Activated CD8-positive, alpha-beta T cell treated with anti-CD3 and anti-CD28 coated beads, Interleukin-2, amount 10 ng/mL, durations not matched to agents 7 days and 5 days (primary cell): ENCODE measurements around the gene HIVEP2. TPM values are rescaled to one million over a fixed set of nuclear protein-coding genes. Genes with fewer than 3 reads are reported as not detected.

ENCODE experiments used
- ATAC-seq: fragments of 150-1000 bp; cut with Tn5 transposase; one replicate; pipeline ENCODE4 v1.10.0; 2021; ENCODE audit warnings: moderate library complexity
- CTCF ChIA-PET: fragments of 350-600 bp; sonication (Branson Sonifier 250); formaldehyde crosslinking; loops from one replicate; lab custom pipeline; 2021; ENCODE audit warnings: antibody characterized with exemption; lab: Charles Lee
- POLR2A ChIA-PET: fragments of 350-600 bp; sonication (Branson Sonifier 250); formaldehyde crosslinking; loops from one replicate; lab custom pipeline; 2021; ENCODE audit warnings: antibody characterized with exemption; lab: Charles Lee
- DNase-seq: peaks from one replicate; pipeline ENCODE4 v3.0.0-alpha.2; 2020
- H3K27ac Mint-ChIP-seq: one replicate; pipeline ENCODE4 v1.8.0; 2021; ENCODE audit warnings: mild to moderate bottlenecking, mixed read lengths
- H3K27me3 Mint-ChIP-seq: one replicate; pipeline ENCODE4 v1.8.0; 2021; ENCODE audit warnings: low read depth, mixed read lengths
- H3K36me3 Mint-ChIP-seq: one replicate; pipeline ENCODE4 v1.8.0; 2021; ENCODE audit warnings: low read depth, mixed read lengths
- H3K4me1 Mint-ChIP-seq: one replicate; pipeline ENCODE4 v1.8.0; 2021; ENCODE audit warnings: low read depth, mixed read lengths
- H3K4me3 Mint-ChIP-seq: one replicate; pipeline ENCODE4 v1.8.0; 2021; ENCODE audit warnings: mild to moderate bottlenecking, mixed read lengths
- H3K9me3 Mint-ChIP-seq: one replicate; pipeline ENCODE4 v1.8.0; 2022; ENCODE audit warnings: mixed read lengths; ENCODE audit not compliant: insufficient read depth
- total RNA-seq, 2 experiments: library from RNA; stranded (reverse); gene quantifications; one replicate each; pipeline ENCODE4 v1.2.3, GENCODE V29; 2021

The HIVEP2 gene
- total RNA-seq, 2 experiments from 2014 or later: 22.8 to 23.1 TPM

DNA sequence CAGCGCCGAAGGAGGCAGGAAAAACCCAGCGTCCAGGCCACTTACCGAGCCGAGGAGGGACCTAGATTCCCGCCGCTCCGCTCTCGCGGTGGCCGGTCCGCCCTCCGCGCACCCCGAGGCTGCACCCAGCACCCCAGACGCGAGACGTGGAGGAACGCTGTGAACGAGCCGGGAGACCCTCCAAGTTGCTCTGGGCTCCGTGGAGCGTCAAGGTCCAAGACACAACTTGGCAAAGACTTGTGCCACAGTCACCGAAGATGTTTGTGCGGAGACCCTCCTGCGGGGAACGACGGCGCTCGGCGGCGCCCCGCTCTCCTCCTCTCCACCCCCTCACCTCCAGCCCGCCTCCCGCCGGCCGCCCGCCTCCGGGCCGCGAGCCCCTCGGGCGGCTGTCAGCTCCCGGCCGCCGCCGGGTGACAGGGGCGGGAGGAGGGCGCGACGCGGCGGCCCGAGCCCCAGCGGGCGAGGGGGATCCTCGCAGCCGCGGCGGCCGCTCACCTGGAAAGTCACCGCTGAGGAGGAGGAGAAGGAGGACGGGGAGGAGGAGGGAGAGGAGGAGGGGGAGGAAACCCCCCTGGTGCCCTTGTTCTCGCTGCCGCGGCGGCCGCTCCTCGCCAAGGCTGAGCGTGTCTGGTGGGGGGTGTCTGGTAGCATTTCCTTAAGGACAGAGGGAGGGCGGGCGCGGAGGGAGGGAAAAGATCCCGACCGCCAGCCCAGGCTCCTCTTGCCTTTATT, 637 bp upstream of the HIVEP2 start:
- H3K4me1 Mint-ChIP-seq: peaks cover 46% of the 10 kb centered on the region
- ChIA-PET POLR2A (interaction anchor here (0.6 to 2.8 kb wide), 29 partner anchors 10 to 501 kb away, joined by 3 to 64 read pairs (median 4); no protein-coding TSS in a partner anchor), CTCF (interaction anchor here (1.0 to 1.9 kb wide), 5 partner anchors 10 to 252 kb away, joined by 3 to 6 read pairs (median 5); no protein-coding TSS in a partner anchor)
- H3K36me3 Mint-ChIP-seq: peaks cover 14% of the 10 kb centered on the region
- peak overlapping the region; percentile 94 for H3K27ac Mint-ChIP-seq
- DNase-seq (peak; percentile 65), ATAC-seq (peak; percentile 8)
- H3K27me3 Mint-ChIP-seq: peaks cover 3% of the 10 kb centered on the region
- H3K9me3 Mint-ChIP-seq: no peaks in the 10 kb centered on the region
- H3K4me3 Mint-ChIP-seq: peak overlapping the region; percentile 100

DNA sequence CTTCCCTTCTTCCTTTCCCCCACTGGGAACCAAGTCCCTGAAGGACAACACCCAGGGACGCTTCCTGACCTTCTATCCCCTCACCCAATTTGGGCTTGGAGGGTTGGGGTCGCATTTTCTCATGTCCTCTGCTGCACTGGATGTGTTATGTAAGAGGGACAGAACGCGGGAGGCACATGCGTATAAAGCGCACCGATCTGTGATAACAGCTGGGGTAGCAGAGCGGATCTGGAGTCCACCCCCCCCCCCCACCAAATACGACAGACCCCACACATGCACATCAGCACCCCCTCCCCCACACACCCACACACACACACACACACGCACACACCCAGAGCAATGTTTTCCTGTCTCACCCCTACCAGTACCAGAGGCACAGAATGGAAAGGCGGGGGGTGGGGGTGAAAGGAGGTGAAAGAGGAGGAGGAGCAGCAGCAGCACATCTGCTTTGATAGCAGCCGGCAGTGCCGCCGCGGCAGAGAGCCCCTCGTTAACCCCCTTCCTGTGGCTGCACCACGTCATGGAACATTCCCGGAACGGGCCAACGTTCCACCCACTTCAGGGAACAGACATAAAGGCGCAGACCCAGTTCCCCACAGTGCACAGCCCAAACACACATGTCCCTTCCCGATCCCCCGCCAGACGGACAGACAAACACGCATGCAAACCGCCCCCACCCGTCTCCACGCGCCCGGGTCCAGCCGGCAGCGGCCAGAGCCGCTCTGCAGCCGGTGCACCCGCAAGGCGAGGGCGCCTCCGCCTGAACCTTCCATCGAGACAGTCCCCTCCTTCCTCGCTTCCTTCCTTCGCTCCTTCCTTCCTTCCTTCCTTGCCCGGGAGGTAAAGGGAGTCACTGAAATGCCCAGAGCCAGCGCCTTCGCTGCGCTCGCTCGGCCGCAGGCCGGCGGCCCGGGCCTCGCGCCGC, 590 bp downstream of the HIVEP2 start:
- peaks cover 56% of the 10 kb centered on the region for H3K4me1 Mint-ChIP-seq

DNA sequence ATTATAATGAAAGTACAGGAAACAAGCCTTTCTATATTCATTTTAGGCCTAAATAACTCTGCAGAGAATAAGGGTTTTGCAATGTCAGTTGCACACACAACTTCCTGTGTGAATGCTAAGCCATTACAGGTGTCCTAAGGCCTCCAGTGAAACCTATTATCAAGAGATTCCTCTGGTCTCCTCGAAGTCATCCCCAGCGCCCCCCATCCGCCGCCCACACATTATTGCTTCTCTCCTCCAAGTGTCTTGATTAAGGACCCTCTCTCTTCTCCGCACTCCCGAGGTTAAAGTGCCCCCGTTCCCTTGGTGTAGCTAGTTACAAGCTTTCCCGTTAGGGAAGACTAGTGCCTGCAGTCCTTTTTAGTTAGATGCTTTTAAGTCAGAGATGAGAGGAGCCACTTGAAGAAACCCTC, 1.3 kb downstream of the HIVEP2 start:
- H3K4me1 Mint-ChIP-seq: peaks cover 59% of the 10 kb centered on the region
- H3K4me3 Mint-ChIP-seq: peak overlapping the region; percentile 100
- DNase-seq (peak; percentile 58), ATAC-seq (no peak)
- POLR2A ChIA-PET: interaction anchor here (0.6 to 4.0 kb wide), 19 partner anchors 9 to 104 kb away, joined by 3 to 59 read pairs (median 5); no protein-coding TSS in a partner anchor
- peaks cover 14% of the 10 kb centered on the region for H3K36me3 Mint-ChIP-seq
- CTCF ChIA-PET: interaction anchor here (0.6 to 3.2 kb wide), 24 partner anchors 9 to 469 kb away, joined by 3 to 22 read pairs (median 3); no protein-coding TSS in a partner anchor
- peaks cover 3% of the 10 kb centered on the region for H3K27me3 Mint-ChIP-seq
- no peaks in the 10 kb centered on the region for H3K9me3 Mint-ChIP-seq
- peak overlapping the region; percentile 100 for H3K27ac Mint-ChIP-seq

More for the DNA sequence above, 590 bp downstream of the HIVEP2 start:
- peaks cover 3% of the 10 kb centered on the region for H3K27me3 Mint-ChIP-seq
- ChIA-PET POLR2A (interaction anchor here (0.6 to 4.0 kb wide), 30 partner anchors 9 to 125 kb away, joined by 3 to 64 read pairs (median 5); no protein-coding TSS in a partner anchor), CTCF (interaction anchor here (0.6 to 3.2 kb wide), 20 partner anchors 9 to 469 kb away, joined by 3 to 22 read pairs (median 4); no protein-coding TSS in a partner anchor)
- H3K27ac Mint-ChIP-seq: peak overlapping the region; percentile 100
- H3K4me3 Mint-ChIP-seq: peak overlapping the region; percentile 100
- H3K36me3 Mint-ChIP-seq: peaks cover 14% of the 10 kb centered on the region
- DNase-seq (peak; percentile 94), ATAC-seq (peak; percentile 53)
- H3K9me3 Mint-ChIP-seq: no peaks in the 10 kb centered on the region

DNA sequence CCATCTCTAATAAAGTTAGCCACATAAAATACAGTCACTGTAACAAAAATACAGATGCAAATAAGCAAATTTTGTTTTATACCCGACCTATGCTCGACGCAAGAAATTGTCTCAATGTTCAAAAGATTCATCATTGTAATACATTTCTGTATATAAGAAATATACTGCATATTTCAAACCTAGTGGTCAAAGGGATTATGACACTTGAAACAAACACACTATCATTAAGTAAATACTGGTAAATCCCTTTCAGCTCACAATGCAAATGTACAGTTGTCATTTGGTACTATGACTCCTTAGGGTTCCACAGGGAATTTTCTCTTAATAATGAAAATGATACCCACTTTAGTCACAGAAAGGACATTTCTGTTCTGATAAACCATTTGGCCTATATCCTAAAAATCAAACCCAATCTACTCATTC, 2.2 kb downstream of the HIVEP2 start:
- peaks cover 62% of the 10 kb centered on the region for H3K4me1 Mint-ChIP-seq

DNA sequence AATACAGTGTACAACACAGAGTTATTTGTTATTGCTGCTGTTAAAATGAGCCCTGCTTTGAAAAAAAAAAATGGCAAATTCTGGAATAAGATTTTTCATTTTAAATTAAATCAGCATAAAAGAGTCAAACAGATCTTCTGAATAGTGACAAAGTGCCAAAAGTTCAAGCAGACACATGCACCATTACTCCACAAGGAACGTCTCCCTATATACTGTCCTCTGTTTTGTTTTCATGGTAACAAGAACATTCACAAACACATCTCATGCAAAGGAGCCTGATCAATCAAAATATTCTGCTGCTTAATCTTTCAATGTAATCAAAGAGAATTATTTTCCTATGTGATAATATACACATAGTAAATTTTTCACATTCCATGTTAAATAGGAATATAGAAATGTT, 2.7 kb downstream of the HIVEP2 start:
- DNase-seq (no peak), ATAC-seq (no peak)
- ChIA-PET CTCF (interaction anchor here (1.0 to 3.2 kb wide), 8 partner anchors 7 to 250 kb away, joined by 3 to 22 read pairs (median 4); no protein-coding TSS in a partner anchor), POLR2A (interaction anchor here (1.8 to 4.0 kb wide), 4 partner anchors 12 to 86 kb away, joined by 4 to 59 read pairs (median 10); no protein-coding TSS in a partner anchor)
- Mint-ChIP-seq H3K27ac (peak overlapping the region; percentile 47), H3K27me3 (peaks cover 3% of the 10 kb centered on the region), H3K4me1 (peaks cover 62% of the 10 kb centered on the region), H3K9me3 (no peaks in the 10 kb centered on the region), H3K36me3 (peaks cover 23% of the 10 kb centered on the region), H3K4me3 (peak overlapping the region; percentile 100)

More for the DNA sequence above, 2.2 kb downstream of the HIVEP2 start:
- Mint-ChIP-seq H3K27me3 (peaks cover 3% of the 10 kb centered on the region), H3K36me3 (peaks cover 22% of the 10 kb centered on the region), H3K4me3 (peak overlapping the region; percentile 100), H3K27ac (peak overlapping the region; percentile 100), H3K9me3 (no peaks in the 10 kb centered on the region)
- ATAC-seq: no peak
- POLR2A ChIA-PET: interaction anchor here (0.6 to 4.0 kb wide), 15 partner anchors 8 to 100 kb away, joined by 3 to 59 read pairs (median 8); no protein-coding TSS in a partner anchor
- CTCF ChIA-PET: interaction anchor here (0.8 to 3.2 kb wide), 19 partner anchors 8 to 123 kb away, joined by 3 to 22 read pairs (median 4); no protein-coding TSS in a partner anchor
- no peak for DNase-seq

DNA sequence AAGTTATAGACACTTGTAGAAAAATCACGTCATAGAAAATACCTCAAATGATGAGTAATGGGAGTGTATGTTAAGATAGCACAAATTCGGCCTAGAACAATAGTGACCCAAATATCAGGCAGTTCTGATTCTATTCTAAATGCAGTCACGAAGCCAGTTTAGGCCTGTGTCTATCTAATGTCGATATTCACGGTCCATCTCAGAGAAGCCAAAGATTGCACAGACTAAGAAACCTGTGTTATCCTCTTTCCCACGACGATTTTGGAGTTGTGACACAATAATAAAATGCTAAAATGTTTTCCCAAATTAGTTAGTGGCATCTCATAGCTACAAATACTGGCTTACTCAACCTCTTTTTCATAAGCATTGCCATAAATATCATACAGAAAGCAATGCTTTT, 4.0 kb downstream of the HIVEP2 start:
- POLR2A ChIA-PET: interaction anchor here (4.0 kb wide), 1 partner anchor 14 kb away, joined by 59 read pairs; no protein-coding TSS in a partner anchor
- peaks cover 65% of the 10 kb centered on the region for H3K4me1 Mint-ChIP-seq
- peak overlapping the region; percentile 27 for H3K4me3 Mint-ChIP-seq
- peaks cover 3% of the 10 kb centered on the region for H3K27me3 Mint-ChIP-seq
- ATAC-seq (no peak), DNase-seq (no peak)
- H3K9me3 Mint-ChIP-seq: peaks cover 5% of the 10 kb centered on the region
- peaks cover 32% of the 10 kb centered on the region for H3K36me3 Mint-ChIP-seq
- CTCF ChIA-PET: interaction anchor here (0.8 to 3.2 kb wide), 7 partner anchors 13 to 248 kb away, joined by 3 to 22 read pairs (median 3); no protein-coding TSS in a partner anchor
- peak overlapping the region; percentile 56 for H3K27ac Mint-ChIP-seq

DNA sequence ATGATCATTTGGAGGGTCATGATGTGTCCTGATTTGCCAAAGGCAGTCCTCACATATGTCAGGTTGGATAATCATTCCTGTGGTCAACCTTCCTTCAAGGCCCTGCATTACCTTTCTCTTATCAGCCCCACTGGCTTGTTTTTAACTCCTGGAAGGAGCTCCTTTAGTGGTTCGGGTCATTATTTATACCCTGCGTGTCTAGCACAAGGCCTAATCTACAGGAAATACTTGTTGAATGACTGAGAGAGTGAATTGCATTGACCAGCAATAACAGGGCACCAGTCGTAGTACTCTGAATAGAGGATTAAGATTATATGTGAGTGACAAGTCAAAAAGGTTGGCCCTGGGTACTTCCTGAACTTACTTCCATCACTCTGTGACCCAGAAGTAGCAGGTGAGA, 4.5 kb downstream of the HIVEP2 start:
- ATAC-seq: no peak
- H3K27me3 Mint-ChIP-seq: peaks cover 3% of the 10 kb centered on the region
- peaks cover 69% of the 10 kb centered on the region for H3K4me1 Mint-ChIP-seq
- ChIA-PET POLR2A (interaction anchor here (1.0 to 6.2 kb wide), 3 partner anchors 13 to 27 kb away, joined by 4 to 63 read pairs (median 59); no protein-coding TSS in a partner anchor), CTCF (interaction anchor here (1.0 to 1.8 kb wide), 4 partner anchors 18 to 248 kb away, joined by 3 to 5 read pairs (median 4); no protein-coding TSS in a partner anchor)
- H3K27ac Mint-ChIP-seq: peak overlapping the region; percentile 56
- peaks cover 5% of the 10 kb centered on the region for H3K9me3 Mint-ChIP-seq
- peaks cover 36% of the 10 kb centered on the region for H3K36me3 Mint-ChIP-seq
- peak overlapping the region; percentile 27 for H3K4me3 Mint-ChIP-seq
- no peak for DNase-seq

DNA sequence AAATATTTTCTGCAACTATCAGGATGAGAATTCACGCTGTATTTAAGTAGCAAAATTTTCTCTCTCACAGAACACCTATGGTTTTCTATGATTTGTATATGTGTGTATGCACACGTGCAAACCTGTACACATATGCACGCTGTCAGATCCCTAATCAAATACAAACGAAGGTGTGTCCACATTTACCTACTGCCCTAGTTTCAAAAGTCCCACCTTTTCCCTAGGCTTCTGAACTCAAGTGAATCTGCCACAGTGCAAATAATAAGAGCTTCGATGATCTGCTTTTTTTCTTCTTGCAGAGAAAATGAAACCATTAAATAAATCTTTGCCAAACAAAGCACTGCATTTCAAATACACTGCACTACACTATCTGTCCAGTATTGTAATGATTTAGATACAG, 6.5 kb downstream of the HIVEP2 start:
- no peaks in the 10 kb centered on the region for H3K27me3 Mint-ChIP-seq
- DNase-seq: no peak
- ChIA-PET CTCF (interaction anchor here (0.8 to 1.8 kb wide), 5 partner anchors 8 to 112 kb away, joined by 3 to 6 read pairs (median 3); no protein-coding TSS in a partner anchor), POLR2A (interaction anchor here (0.7 to 6.2 kb wide), 3 partner anchors 11 to 504 kb away, joined by 3 to 63 read pairs (median 4); no protein-coding TSS in a partner anchor)
- peaks cover 34% of the 10 kb centered on the region for H3K36me3 Mint-ChIP-seq
- H3K4me1 Mint-ChIP-seq: peaks cover 84% of the 10 kb centered on the region
- no peak for ATAC-seq
- H3K4me3 Mint-ChIP-seq: peak overlapping the region; percentile 42
- peaks cover 5% of the 10 kb centered on the region for H3K9me3 Mint-ChIP-seq
- H3K27ac Mint-ChIP-seq: peak overlapping the region; percentile 57

DNA sequence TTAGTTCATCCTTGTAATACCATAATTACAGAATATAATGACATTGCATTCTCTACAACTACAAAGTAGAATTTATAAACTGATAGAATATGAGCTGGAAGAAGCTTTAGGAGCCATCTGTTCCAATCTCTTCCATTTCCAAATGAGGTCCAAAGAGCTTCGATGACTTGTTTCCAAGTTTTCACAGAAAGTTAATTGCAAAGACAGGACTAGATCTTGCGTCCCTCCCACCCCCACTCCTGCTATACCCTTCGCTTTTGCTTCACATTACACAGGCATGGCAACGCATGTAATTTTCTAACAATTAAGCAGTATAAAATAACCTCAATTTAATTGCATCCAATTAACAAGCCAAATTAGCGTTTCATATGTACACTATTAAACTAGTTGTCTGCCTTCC, 7.0 kb downstream of the HIVEP2 start:
- no peak for DNase-seq
- CTCF ChIA-PET: interaction anchor here (1.1 to 1.8 kb wide), 4 partner anchors 8 to 111 kb away, joined by 3 to 6 read pairs (median 4); no protein-coding TSS in a partner anchor
- POLR2A ChIA-PET: interaction anchor here (1.4 to 6.2 kb wide), 2 partner anchors 10 to 31 kb away, joined by 4 to 63 read pairs; no protein-coding TSS in a partner anchor
- ATAC-seq: no peak
- Mint-ChIP-seq H3K9me3 (peaks cover 5% of the 10 kb centered on the region), H3K36me3 (peaks cover 37% of the 10 kb centered on the region), H3K27ac (no peak overlapping the region), H3K4me3 (peak overlapping the region; percentile 19), H3K27me3 (no peaks in the 10 kb centered on the region), H3K4me1 (peaks cover 84% of the 10 kb centered on the region)
